ENCODE results near the gene IL19. TPM values are rescaled to one million over a fixed set of nuclear protein-coding genes. Genes with fewer than 3 reads are reported as not detected.

The IL19 gene
- total and polyA plus RNA-seq, 2 donors (not counting 3 experiments of a cell fraction or from before 2014, with no cell fraction given) = not detected

DNA sequence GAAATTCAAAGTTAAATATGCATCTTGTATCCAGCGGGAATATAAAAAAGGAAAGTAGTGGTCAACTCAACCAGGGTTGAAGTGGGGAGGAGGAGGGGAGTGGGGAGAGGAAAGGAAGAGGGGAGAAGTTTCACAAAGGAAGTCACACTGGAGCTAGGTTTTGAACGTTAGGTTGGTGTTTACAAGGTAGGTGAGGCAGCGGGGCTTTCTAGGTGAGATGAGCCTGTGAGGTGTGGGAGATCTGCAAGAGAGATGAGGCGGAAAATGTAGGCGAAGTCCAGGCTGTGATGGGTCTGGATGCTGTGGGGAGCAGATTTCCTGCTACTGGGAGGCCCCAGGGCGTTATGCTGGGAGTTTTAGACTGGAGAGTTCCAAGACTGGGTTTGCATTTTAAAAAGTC lies 58.7 kb downstream of the IL19 start:
- no peak for DNase-seq (ENCODE audit: low read depth, low spot score)
- no peak overlapping the region for H3K9ac ChIP-seq (replicated peaks; ENCODE audit: extremely low read depth, insufficient read depth, low read length)
- intact Hi-C loops (cut with micrococcal nuclease) = no loop called here
- no peak overlapping the region for H3K4me2 ChIP-seq (ENCODE audit: insufficient read depth, low read length)
- POLR2A ChIA-PET = no interaction called here
- FAIRE-seq = no peak
- dilution Hi-C loops (cut with MboI; ENCODE audit: extremely low pct_ligation_motif_present, low sequenced_read_pairs) = no loop called here
- TF ChIP-seq EZH2 (IDR thresholded peaks at IDR 0.05; ENCODE audit: borderline replicate concordance, low read depth, low read length, severe bottlenecking) = no peak
- no peak for TF ChIP-seq JUN (IDR thresholded peaks at IDR 0.05; ENCODE audit: borderline replicate concordance, insufficient read depth, insufficient read length, low read depth)
- no peak for TF ChIP-seq POLR2AphosphoS5 (IDR thresholded peaks at IDR 0.05; ENCODE audit: insufficient read depth, low read depth, low read length)
- TF ChIP-seq GATA2 (IDR thresholded peaks at IDR 0.05; ENCODE audit: insufficient read depth, insufficient read length, low read depth, low read length) = no peak
- no peak for TF ChIP-seq FOS (IDR thresholded peaks at IDR 0.05; ENCODE audit: borderline replicate concordance, insufficient read depth, low read length)
- TF ChIP-seq POLR2A (IDR thresholded peaks at IDR 0.05; ENCODE audit: low read depth, low read length) = no peak
- TF ChIP-seq CTCF (IDR thresholded peaks at IDR 0.05; ENCODE audit: extremely low read depth in 1 of 2, insufficient read depth in 1 of 2, low read depth in 1 of 2, low read length in 2 of 2) = no peak
- TF ChIP-seq MYC (IDR thresholded peaks at IDR 0.05; ENCODE audit: low read depth, low read length) = no peak
- TF ChIP-seq, protein P1, sequence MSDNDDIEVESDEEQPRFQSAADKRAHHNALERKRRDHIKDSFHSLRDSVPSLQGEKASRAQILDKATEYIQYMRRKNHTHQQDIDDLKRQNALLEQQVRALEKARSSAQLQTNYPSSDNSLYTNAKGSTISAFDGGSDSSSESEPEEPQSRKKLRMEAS (IDR thresholded peaks at IDR 0.05; ENCODE audit: insufficient read depth, insufficient read length) = no peak
- H3K4me3 ChIP-seq (replicated peaks in 1 of 3; ENCODE audit: insufficient read depth in 1 of 3, low read depth in 1 of 3, low read length in 3 of 3) = no peak overlapping the region
- H3K27me3 ChIP-seq (ENCODE audit: control insufficient read depth in 2 of 2, insufficient read depth in 2 of 2, low read length in 2 of 2) = peaks cover 3 to 8% of the 10 kb centered on the region in 2 experiments
- CTCF ChIA-PET = no interaction called here
- H3K4me1 ChIP-seq (ENCODE audit: control insufficient read depth, extremely low read depth, insufficient read depth, low read length) = peaks cover 3% of the 10 kb centered on the region
- no peaks in the 10 kb centered on the region for H3K9me1 ChIP-seq (replicated peaks; ENCODE audit: control insufficient read depth, extremely low read depth, insufficient read depth, low read length)
- H4K20me1 ChIP-seq (replicated peaks; ENCODE audit: control insufficient read depth, extremely low read depth, insufficient read depth, low read length) = no peaks in the 10 kb centered on the region
- H3K79me2 ChIP-seq (ENCODE audit: control insufficient read depth, insufficient read depth, low read length) = no peaks in the 10 kb centered on the region
- BruUV-seq (replicated peaks) = no TSS peak
- no peaks in the 10 kb centered on the region for H3K36me3 ChIP-seq (ENCODE audit: control insufficient read depth in 2 of 2, extremely low read depth in 1 of 2, insufficient read depth in 2 of 2, low read length in 2 of 2)
- no peaks in the 10 kb centered on the region for H3K9me3 ChIP-seq (replicated peaks; ENCODE audit: control insufficient read depth, insufficient read depth, low read length)
- H2AFZ ChIP-seq (ENCODE audit: low read depth, low read length) = no peak overlapping the region
- no peak overlapping the region for H3K27ac ChIP-seq (ENCODE audit: insufficient read depth, low read depth, low read length)

Data from endothelial cell of umbilical vein (primary cell).